HepG2 (cell line): ENCODE results near the gene KERA. TPM values are rescaled to one million over a fixed set of nuclear protein-coding genes. Genes with fewer than 3 reads are reported as not detected.

Experiments
- ATAC-seq: fragments of 200-7000 bp; cut with Tn5 transposase; 3 replicates; pipeline ENCODE4 v1.9.1; 2020; ENCODE audit warnings: mild to moderate bottlenecking, moderate library complexity
- BruUV-seq: library from RNA; stranded (reverse); fragments of 400-500 nt; replicated peaks from 2 replicates; lab custom pipeline; 2021; lab: Mats Ljungman, UMichigan
- CTCF ChIA-PET: fragments of 300-600 bp; formaldehyde crosslinking; extraction: SDS; loops from one replicate; lab custom pipeline; 2021; ENCODE audit warnings: low total read pairs, inconsistent platforms, low intra/inter-chr PET ratio; lab: Yijun Ruan, JAX
- POLR2A ChIA-PET: fragments of 350-600 bp; sonication (Branson Sonifier 250); formaldehyde crosslinking; loops from one replicate; lab custom pipeline; 2020; ENCODE audit warnings: antibody characterized with exemption, inconsistent platforms; lab: Yijun Ruan, JAX
- DNase-seq: peaks from one replicate; pipeline ENCODE4 v3.0.0-alpha.2; 2015; ENCODE audit warnings: low spot score
- FAIRE-seq: peaks from 3 replicates; lab custom pipeline; 2011; peaks lifted over from hg19 to GRCh38; lab: Jason Lieb, UNC
- H2AFZ ChIP-seq: one replicate; pipeline ENCODE4 v1.6.1; 2011; ENCODE audit warnings: low read length, inconsistent platforms
- H3K27ac ChIP-seq: fragments of 300-600 bp; 3 replicates; pipeline ENCODE4 v1.8.0; 2011; ENCODE audit warnings: mixed run types, mild to moderate bottlenecking, mixed read lengths, low read length, inconsistent platforms; ENCODE audit not compliant: insufficient read depth; ENCODE audit errors: extremely low read length
- H3K27me3 ChIP-seq, 2 experiments: fragments of 200-600 bp in 1 of 2; 2 replicates in 1 of 2; 3 replicates in 1 of 2; pipeline versions ENCODE4 v1.6.0 to v1.8.0; 2011; ENCODE audit warnings: low read length in 2 of 2, mild to moderate bottlenecking in 2 of 2, moderate library complexity in 2 of 2, inconsistent platforms in 1 of 2; ENCODE audit not compliant: insufficient read depth in 2 of 2, control insufficient read depth in 1 of 2
- H3K36me3 ChIP-seq, 2 experiments: fragments of 200-600 bp in 1 of 2; replicated peaks in 1 of 2; 2 replicates in 1 of 2; 3 replicates in 1 of 2; pipeline versions ENCODE4 v1.5.1 to v1.8.0; 2011; ENCODE audit warnings: low read length in 2 of 2, inconsistent platforms in 1 of 2; ENCODE audit not compliant: insufficient read depth in 2 of 2, control insufficient read depth in 1 of 2
- H3K4me1 ChIP-seq: 2 replicates; pipeline ENCODE4 v1.5.1; 2012; ENCODE audit warnings: low read length, inconsistent platforms; ENCODE audit not compliant: insufficient read depth
- H3K4me2 ChIP-seq: 2 replicates; pipeline ENCODE4 v1.6.0; 2011; ENCODE audit warnings: low read depth, low read length, inconsistent platforms
- H3K4me3 ChIP-seq, 3 experiments: fragments of 200-600 bp in 1 of 3; sonication (generic), shearing (Covaris generic) in 1 of 3; replicated peaks in 1 of 3; 2 replicates each; pipeline ENCODE4 v1.5.1; 2011 to 2016; ENCODE audit warnings: low read length in 3 of 3, inconsistent platforms in 2 of 3, low read depth in 2 of 3, mild to moderate bottlenecking in 2 of 3, control low read depth in 1 of 3, mixed read lengths in 1 of 3; ENCODE audit not compliant: insufficient read depth in 1 of 3
- H3K79me2 ChIP-seq: one replicate; pipeline ENCODE4 v1.6.1; 2011; ENCODE audit warnings: low read length, inconsistent platforms; ENCODE audit not compliant: insufficient read depth
- H3K9ac ChIP-seq: 2 replicates; pipeline ENCODE4 v1.6.0; 2011; ENCODE audit warnings: mild to moderate bottlenecking, low read depth, low read length, inconsistent platforms; ENCODE audit not compliant: insufficient read depth
- H3K9me3 ChIP-seq: 2 replicates; pipeline ENCODE4 v1.5.1; 2012; ENCODE audit warnings: mild to moderate bottlenecking, low read length
- H4K20me1 ChIP-seq: 2 replicates; pipeline ENCODE4 v1.6.0; 2011; ENCODE audit warnings: inconsistent platforms, mild to moderate bottlenecking, low read length, moderate library complexity; ENCODE audit not compliant: insufficient read depth
- CAMTA2 ChIP-seq: sonication (generic); formaldehyde crosslinking; IDR thresholded peaks from 2 replicates; pipeline ENCODE4 v1.4.0; 2020; ENCODE audit warnings: mild to moderate bottlenecking, missing genetic modification reagents, borderline replicate concordance
- CBX2 ChIP-seq, 2 experiments: fragments of 200-600 bp in 1 of 2; sonication (generic); formaldehyde crosslinking in 1 of 2; IDR thresholded peaks; 2 replicates each; pipeline versions ENCODE4 v1.7.0 to v1.8.1; 2018 to 2022; ENCODE audit warnings: low read depth in 2 of 2, low read length in 1 of 2, mild to moderate bottlenecking in 1 of 2, missing genetic modification reagents in 1 of 2
- EEA1 ChIP-seq: sonication (generic); formaldehyde crosslinking; IDR thresholded peaks from 2 replicates; pipeline ENCODE4 v1.5.1; 2020; ENCODE audit warnings: mild to moderate bottlenecking, missing genetic modification reagents, borderline replicate concordance
- GPBP1L1 ChIP-seq: sonication (generic); formaldehyde crosslinking; IDR thresholded peaks from 2 replicates; pipeline ENCODE4 v1.5.0; 2020; ENCODE audit warnings: mild to moderate bottlenecking, missing genetic modification reagents
- MAFG ChIP-seq: sonication (generic); formaldehyde crosslinking; IDR thresholded peaks from 2 replicates; pipeline ENCODE4 v1.5.1; 2020; ENCODE audit warnings: mild to moderate bottlenecking, missing genetic modification reagents
- POGK ChIP-seq: sonication (generic); formaldehyde crosslinking; conservative IDR thresholded peaks from 2 replicates; pipeline ENCODE4 v1.8.0; 2022; ENCODE audit warnings: mild to moderate bottlenecking, moderate library complexity, missing genetic modification reagents
- ZNF256 ChIP-seq: sonication (generic); formaldehyde crosslinking; conservative IDR thresholded peaks from 2 replicates; pipeline ENCODE4 v1.4.0; 2020; ENCODE audit warnings: missing genetic modification reagents
- ZNF337 ChIP-seq: sonication (generic); formaldehyde crosslinking; IDR thresholded peaks from 2 replicates; pipeline ENCODE4 v1.5.1; 2020; ENCODE audit warnings: missing genetic modification reagents, low read depth, mild to moderate bottlenecking, borderline replicate concordance
- ZNF354B ChIP-seq: sonication (generic); formaldehyde crosslinking; IDR thresholded peaks from 2 replicates; pipeline ENCODE4 v1.8.0; 2022; ENCODE audit warnings: mild to moderate bottlenecking, missing genetic modification reagents
- ZNF430 ChIP-seq: sonication (generic); formaldehyde crosslinking; IDR thresholded peaks from 2 replicates; pipeline ENCODE4 v1.9.0; 2021; ENCODE audit warnings: mild to moderate bottlenecking, missing genetic modification reagents
- ZNF460 ChIP-seq: sonication (generic); formaldehyde crosslinking; IDR thresholded peaks from 2 replicates; pipeline ENCODE4 v1.5.1; 2020; ENCODE audit warnings: missing genetic modification reagents, mild to moderate bottlenecking, borderline replicate concordance
- ZNF550 ChIP-seq: sonication (generic); formaldehyde crosslinking; IDR thresholded peaks from 2 replicates; pipeline ENCODE4 v1.4.0; 2020; ENCODE audit warnings: mild to moderate bottlenecking, missing genetic modification reagents, borderline replicate concordance
- ZNF569 ChIP-seq: sonication (generic); formaldehyde crosslinking; IDR thresholded peaks from 2 replicates; pipeline ENCODE4 v1.5.0; 2020; ENCODE audit warnings: mild to moderate bottlenecking, missing genetic modification reagents, moderate library complexity, borderline replicate concordance
- ZNF790 ChIP-seq: sonication (generic); formaldehyde crosslinking; IDR thresholded peaks from 2 replicates; pipeline ENCODE4 v1.8.0; 2022; ENCODE audit warnings: missing genetic modification reagents, mild to moderate bottlenecking, borderline replicate concordance
- WGBS: methylation state at CpG from one replicate; pipeline ENCODE4 v1.1.6; 2017; ENCODE audit warnings: low lambda C conversion rate; 5-methylcytosine and 5-hydroxymethylcytosine counted together
- in situ Hi-C: cut with HindIII; loops from 2 replicates; pipeline ENCODE4 v1.10.0; 2017; ENCODE audit warnings: low pct_unique_long_range_greater_than_20kb; ENCODE audit not compliant: extremely low pct_ligation_motif_present
- intact Hi-C: fragments of 100-400 bp; cut with micrococcal nuclease; formaldehyde crosslinking; loops from one replicate; pipeline ENCODE4 v1.10.0; 2022; ENCODE audit not compliant: unreplicated experiment
- polyA plus RNA-seq, 8 experiments: library from polyadenylated mRNA; depleted of rRNA in 3 of 8; stranded (reverse) in 7 of 8; unstranded in 1 of 8; fragments of >200 nt; fragmentation: Illumina TruSeq in 4 of 8; extraction: Trizol in 4 of 8; gene quantifications; 2 replicates each; pipeline versions ENCODE4 v1.2.1 to v1.2.3, GENCODE V29; 2011 to 2016; ENCODE audit warnings: low read depth in 4 of 8, missing spikeins in 1 of 8, mixed read lengths in 1 of 8; ENCODE audit not compliant: insufficient read depth in 1 of 8
- total RNA-seq, 5 experiments: library from RNA; depleted of rRNA; stranded (reverse); fragments of >200 nt; fragmentation: Illumina TruSeq; extraction: Trizol; gene quantifications; 2 replicates each; pipeline ENCODE4 v1.2.3, GENCODE V29; 2016; ENCODE audit warnings: low read depth in 1 of 5

Gene KERA
- total and polyA plus RNA-seq, 2 of the 13 experiments (the other 11 are each of a cell fraction or from before 2014, with no cell fraction given), result not detected

GRCh38 chr12:91052026-91052425, 5.8 kb downstream of the KERA start:
- no TSS peak for BruUV-seq

GRCh38 chr12:91044586-91044985, 13.2 kb downstream of the KERA start:
- FAIRE-seq, result no peak
- ChIA-PET CTCF (no interaction called here), POLR2A (no interaction called here)
- Histone ChIP-seq H3K4me2 (no peak overlapping the region), H3K27ac (no peak overlapping the region), H3K4me3 (no peak overlapping the region), H4K20me1 (no peaks in the 10 kb centered on the region), H3K9ac (no peak overlapping the region), H3K79me2 (no peaks in the 10 kb centered on the region), H3K27me3 (no peaks in the 10 kb centered on the region), H3K4me1 (no peaks in the 10 kb centered on the region), H3K9me3 (no peaks in the 10 kb centered on the region), H3K36me3 (no peaks in the 10 kb centered on the region), H2AFZ (no peak overlapping the region)
- 25% methylated on average over 2 of the region's 2 CpGs for WGBS
- no TSS peak for BruUV-seq
- DNase-seq, result no peak
- no peak for ATAC-seq
- in situ Hi-C loops (no loop called here), intact Hi-C loops (no loop called here)
- TF ChIP-seq ZNF256 (CRISPR knock-in tag) (no peak), POGK (no peak), GPBP1L1 (CRISPR knock-in tag) (no peak), ZNF790 (CRISPR knock-in tag) (no peak), EEA1 (CRISPR knock-in tag) (no peak), ZNF550 (no peak), ZNF430 (CRISPR knock-in tag) (no peak), CAMTA2 (no peak), CBX2 (IDR thresholded peaks at IDR 0.05; ENCODE audit: low read depth, low read length) (no peak), CBX2 (CRISPR knock-in tag; IDR thresholded peaks at IDR 0.05; ENCODE audit: low read depth) (no peak)

More at GRCh38 chr12:91052026-91052425, 5.8 kb downstream of the KERA start:
- Histone ChIP-seq H3K9ac (no peak overlapping the region), H3K27me3 (no peaks in the 10 kb centered on the region), H3K4me1 (no peaks in the 10 kb centered on the region), H2AFZ (no peak overlapping the region)
- in situ Hi-C loops, result no loop called here
- TF ChIP-seq MAFG (CRISPR knock-in tag) (no peak), ZNF569 (no peak), ZNF354B (no peak), ZNF460 (no peak), ZNF337 (CRISPR knock-in tag) (no peak)
- TF ChIP-seq, all 625 proteins: peak for 0
- POLR2A ChIA-PET, result no interaction called here
- Histone ChIP-seq H3K27ac (no peak overlapping the region), H3K9me3 (no peaks in the 10 kb centered on the region), H3K4me3 (no peak overlapping the region), H3K79me2 (no peaks in the 10 kb centered on the region), H3K36me3 (no peaks in the 10 kb centered on the region), H3K4me2 (no peak overlapping the region), H4K20me1 (no peaks in the 10 kb centered on the region)
- ATAC-seq (no peak), DNase-seq (no peak), FAIRE-seq (no peak)
- intact Hi-C loops, result no loop called here
- CTCF ChIA-PET, result no interaction called here
